Body of pancreas (tissue), 4 donors: ENCODE data around the gene HOXA3.

ENCODE experiments used
- CTCF ChIP-seq, 7 experiments: fragments of 450-650 bp in 4 of 7; fragments of 200-600 bp in 3 of 7; sonication (generic) in 3 of 7; IDR thresholded peaks; one replicate each; pipeline ENCODE4 v1.5.1; 2016 to 2019; ENCODE audit warnings: antibody characterized with exemption in 7 of 7
- POLR2A ChIP-seq, 3 donors: fragments of 450-650 bp; IDR thresholded peaks; one replicate each; pipeline ENCODE4 v1.6.1; 2016; ENCODE audit warnings: antibody characterized with exemption in 3 of 3, mild to moderate bottlenecking in 2 of 3

GRCh38 chr7:27064661-27065060 lies 87.7 kb downstream of the HOXA3 start:
- TF ChIP-seq POLR2A (IDR thresholded peaks at IDR 0.05) (no peak), CTCF (IDR thresholded peaks at IDR 0.05) (no peak)
